GM06990 (cell line): ENCODE results near the gene PDE6A.

Source experiments
- DNase-seq: peaks from one replicate; pipeline ENCODE4 v3.0.0-alpha.2; 2011; ENCODE audit not compliant: insufficient read length; ENCODE audit errors: extremely low read depth
- H3K27me3 ChIP-seq: replicated peaks from 2 replicates; pipeline ENCODE4 v1.6.0; 2011; ENCODE audit warnings: low read length; ENCODE audit not compliant: control insufficient read depth, insufficient read depth
- H3K36me3 ChIP-seq: 2 replicates; pipeline ENCODE4 v1.5.1; 2011; ENCODE audit warnings: low read length; ENCODE audit not compliant: control insufficient read depth, insufficient read depth
- H3K4me3 ChIP-seq: replicated peaks from 2 replicates; pipeline ENCODE4 v1.5.1; 2011; ENCODE audit warnings: low read depth, mild to moderate bottlenecking, control low read depth, low read length
- CTCF ChIP-seq: IDR thresholded peaks from 2 replicates; pipeline ENCODE4 v1.5.1; 2011; ENCODE audit warnings: low read length, control low read depth, mild to moderate bottlenecking, inconsistent platforms; ENCODE audit not compliant: insufficient read depth, poor library complexity, severe bottlenecking

The PDE6A gene

GRCh38 chr5:149811453-149811852, 133.1 kb downstream of the PDE6A start:
- H3K4me3 ChIP-seq: no peak overlapping the region

GRCh38 chr5:149810856-149811255, 133.7 kb downstream of the PDE6A start:
- no peak overlapping the region for H3K4me3 ChIP-seq
- DNase-seq: no peak
- TF ChIP-seq CTCF: no peak
- peaks cover 2% of the 10 kb centered on the region; the same call in 1 of the 2 replicates for H3K36me3 ChIP-seq
- no peaks in the 10 kb centered on the region for H3K27me3 ChIP-seq

More at GRCh38 chr5:149811453-149811852, 133.1 kb downstream of the PDE6A start:
- DNase-seq: no peak
- TF ChIP-seq CTCF: no peak
- Histone ChIP-seq H3K36me3 (peaks cover 2% of the 10 kb centered on the region; the same call in 1 of the 2 replicates), H3K27me3 (no peaks in the 10 kb centered on the region)

- H3K4me3 ChIP-seq: no peak overlapping the region
- DNase-seq: no peak
- no peak for TF ChIP-seq CTCF
- peaks cover 2% of the 10 kb centered on the region; the same call in 1 of the 2 replicates for H3K36me3 ChIP-seq
- no peaks in the 10 kb centered on the region for H3K27me3 ChIP-seq
These were observed 134.5 kb downstream of the PDE6A start for GRCh38 chr5:149809931-149810691.

- Histone ChIP-seq H3K4me3 (no peak overlapping the region), H3K36me3 (peaks cover 2% of the 10 kb centered on the region; the same call in 1 of the 2 replicates), H3K27me3 (no peaks in the 10 kb centered on the region)
- no peak for DNase-seq
- no peak for TF ChIP-seq CTCF
These were observed 136.2 kb downstream of the PDE6A start for GRCh38 chr5:149808264-149808982.
